Ovary (tissue), 9 donors: Measurements from ENCODE around the gene SLC12A5. TPM values are rescaled to one million over a fixed set of nuclear protein-coding genes. Genes with fewer than 3 reads are reported as not detected.

Source experiments
- DNase-seq, 5 donors: peaks; one replicate each; pipeline ENCODE4 v3.0.0-alpha.2; 2019 to 2020
- H3K27ac ChIP-seq, 2 donors: fragments of 200-600 bp; one replicate each; pipeline versions ENCODE4 v1.5.1 to v1.8.0; 2019 to 2022
- H3K27me3 ChIP-seq: fragments of 200-600 bp; one replicate; pipeline ENCODE4 v1.8.0; 2022
- H3K36me3 ChIP-seq: fragments of 200-600 bp; sonication (generic); one replicate; pipeline ENCODE4 v1.5.1; 2019
- H3K4me1 ChIP-seq: one replicate; pipeline ENCODE4 v1.8.1; 2013; ENCODE audit warnings: mild to moderate bottlenecking, moderate library complexity; ENCODE audit not compliant: insufficient read depth
- H3K4me3 ChIP-seq: fragments of 200-600 bp; sonication (generic); one replicate; pipeline ENCODE4 v1.5.1; 2017
- H3K9me3 ChIP-seq, 2 donors: fragments of 200-600 bp in 1 of 2; sonication (generic) in 1 of 2; one replicate each; pipeline versions ENCODE4 v1.5.1 to v1.8.1; 2013 to 2019; ENCODE audit warnings: mild to moderate bottlenecking in 1 of 2, moderate library complexity in 1 of 2
- EP300 ChIP-seq: sonication (generic); formaldehyde crosslinking; IDR thresholded peaks from one replicate; pipeline ENCODE4 v1.6.1; 2017; ENCODE audit warnings: antibody characterized with exemption
- POLR2A ChIP-seq: fragments of 450-650 bp; IDR thresholded peaks from one replicate; pipeline ENCODE4 v1.6.1; 2017; ENCODE audit warnings: antibody characterized with exemption, mild to moderate bottlenecking, moderate library complexity
- WGBS, 3 donors: extraction: QIAGEN DNeasy Blood & Tissue Kit in 1 of 3; methylation state at CpG; one replicate each; pipeline versions ENCODE4 v1.1.5 to v1.1.7; 2013 to 2017; 5-methylcytosine and 5-hydroxymethylcytosine counted together
- intact Hi-C, 4 donors: fragments of 100-400 bp; cut with DNase I; formaldehyde crosslinking; loops; one replicate each; pipeline versions ENCODE4 v1.11.0 to v1.15.1; 2022 to 2023
- polyA plus RNA-seq, 2 donors: library from polyadenylated mRNA; stranded (reverse); fragments of 200-250 nt in 1 of 2; fragments of 350-450 nt in 1 of 2; fragmentation: Illumina TruSeq in 1 of 2; extraction: RNeasy Lipid Tissue Mini Kit (QIAGEN cat#74804) in 1 of 2; gene quantifications; one replicate each; pipeline ENCODE4 v1.2.3, GENCODE V29; 2013 to 2014
- total RNA-seq, 7 donors: library from RNA; depleted of rRNA in 2 of 7; stranded (reverse); fragments of >200 nt in 2 of 7; fragmentation: NEBNext Ultra II Directional in 3 of 7; extraction: Animal tissue kit (Norgen Biotek cat#: 25700) in 3 of 7; gene quantifications; one replicate each; pipeline versions ENCODE4 v1.1.0 to v1.2.4, GENCODE V29; 2016 to 2023
- TF ChIP-seq, protein P1 (sequence below), 3 donors: fragments of 450-650 bp in 2 of 3; fragments of 200-600 bp in 1 of 3; IDR thresholded peaks; one replicate each; pipeline versions ENCODE4 v1.5.1 to v1.8.0; 2016 to 2022; ENCODE audit warnings: antibody characterized with exemption in 3 of 3, mild to moderate bottlenecking in 1 of 3
- donor health status: DM: no; HTN: no; CAD: no; lungs with moderate emphysema.
- donor health status: DM: no; HTN: no; CAD: no.
- donor health status: Bipolar disorder and iron deficiency.
- donor health status: DM: yes; HTN: yes; CAD: no.
- donor health status: DM: no; HTN: no; CAD: no.
- donor health status: DM: yes; HTN: yes; CAD: no.

The SLC12A5 gene
- total and polyA plus RNA-seq, 9 donors: 1.1 to 3.8 (median 1.4) TPM; not detected in 2

DNA sequence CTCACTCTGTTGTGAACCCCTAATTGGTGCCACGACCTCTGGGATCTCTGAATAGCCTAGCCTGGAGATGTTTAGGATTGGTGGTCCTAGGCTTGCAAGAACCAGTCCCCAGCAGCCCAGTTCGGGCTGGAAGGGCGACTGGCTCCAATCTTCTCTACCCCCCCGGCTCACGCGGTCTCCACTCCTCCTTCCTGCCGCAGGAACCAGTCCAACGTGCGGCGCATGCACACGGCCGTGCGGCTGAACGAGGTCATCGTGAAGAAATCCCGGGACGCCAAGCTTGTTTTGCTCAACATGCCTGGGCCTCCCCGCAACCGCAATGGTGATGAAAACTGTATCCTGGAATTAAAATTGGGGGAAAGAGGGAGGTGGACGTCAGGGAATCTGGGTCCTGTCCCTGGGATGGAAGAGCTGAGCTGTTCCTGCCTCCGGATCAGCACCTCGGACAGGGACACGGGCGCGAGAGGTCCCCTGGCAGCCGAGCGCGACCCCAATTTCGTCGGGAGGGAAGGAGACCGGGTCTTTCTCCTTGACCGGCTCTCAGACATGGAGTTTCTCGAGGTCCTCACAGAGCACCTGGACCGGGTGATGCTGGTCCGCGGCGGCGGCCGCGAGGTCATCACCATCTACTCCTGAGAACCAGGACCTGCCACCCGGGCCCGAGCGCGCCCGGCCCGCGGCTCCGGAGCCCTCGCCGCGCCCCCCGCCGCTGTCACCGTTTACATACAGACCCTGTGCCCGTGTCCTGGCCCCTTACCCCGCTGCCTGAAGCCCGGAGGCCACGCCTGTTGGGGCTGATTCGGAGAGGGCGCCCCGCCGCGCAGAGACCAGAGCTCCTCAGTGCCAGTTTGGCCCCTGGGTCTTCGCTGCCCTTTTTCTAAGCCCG lies 28.2 kb downstream of the SLC12A5 start:
- H3K4me3 ChIP-seq: no peak overlapping the region
- H3K27me3 ChIP-seq: no peaks in the 10 kb centered on the region
- WGBS, 3 donors: 11 to 14% (median 12%) methylated on average over 57 to 65 of the region's 65 CpGs
- H3K27ac ChIP-seq: no peak overlapping the region
- no peaks in the 10 kb centered on the region for H3K36me3 ChIP-seq
- H3K9me3 ChIP-seq: no peaks in the 10 kb centered on the region
- peak; percentile 44 to 84 (median 74) for DNase-seq
- TF ChIP-seq POLR2A (no peak), EP300 (no peak)
- TF ChIP-seq, protein P1, sequence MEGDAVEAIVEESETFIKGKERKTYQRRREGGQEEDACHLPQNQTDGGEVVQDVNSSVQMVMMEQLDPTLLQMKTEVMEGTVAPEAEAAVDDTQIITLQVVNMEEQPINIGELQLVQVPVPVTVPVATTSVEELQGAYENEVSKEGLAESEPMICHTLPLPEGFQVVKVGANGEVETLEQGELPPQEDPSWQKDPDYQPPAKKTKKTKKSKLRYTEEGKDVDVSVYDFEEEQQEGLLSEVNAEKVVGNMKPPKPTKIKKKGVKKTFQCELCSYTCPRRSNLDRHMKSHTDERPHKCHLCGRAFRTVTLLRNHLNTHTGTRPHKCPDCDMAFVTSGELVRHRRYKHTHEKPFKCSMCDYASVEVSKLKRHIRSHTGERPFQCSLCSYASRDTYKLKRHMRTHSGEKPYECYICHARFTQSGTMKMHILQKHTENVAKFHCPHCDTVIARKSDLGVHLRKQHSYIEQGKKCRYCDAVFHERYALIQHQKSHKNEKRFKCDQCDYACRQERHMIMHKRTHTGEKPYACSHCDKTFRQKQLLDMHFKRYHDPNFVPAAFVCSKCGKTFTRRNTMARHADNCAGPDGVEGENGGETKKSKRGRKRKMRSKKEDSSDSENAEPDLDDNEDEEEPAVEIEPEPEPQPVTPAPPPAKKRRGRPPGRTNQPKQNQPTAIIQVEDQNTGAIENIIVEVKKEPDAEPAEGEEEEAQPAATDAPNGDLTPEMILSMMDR (IDR thresholded peaks at IDR 0.05): no peak
- H3K4me1 ChIP-seq: peaks cover 5% of the 10 kb centered on the region
- intact Hi-C loops: no loop called here

DNA sequence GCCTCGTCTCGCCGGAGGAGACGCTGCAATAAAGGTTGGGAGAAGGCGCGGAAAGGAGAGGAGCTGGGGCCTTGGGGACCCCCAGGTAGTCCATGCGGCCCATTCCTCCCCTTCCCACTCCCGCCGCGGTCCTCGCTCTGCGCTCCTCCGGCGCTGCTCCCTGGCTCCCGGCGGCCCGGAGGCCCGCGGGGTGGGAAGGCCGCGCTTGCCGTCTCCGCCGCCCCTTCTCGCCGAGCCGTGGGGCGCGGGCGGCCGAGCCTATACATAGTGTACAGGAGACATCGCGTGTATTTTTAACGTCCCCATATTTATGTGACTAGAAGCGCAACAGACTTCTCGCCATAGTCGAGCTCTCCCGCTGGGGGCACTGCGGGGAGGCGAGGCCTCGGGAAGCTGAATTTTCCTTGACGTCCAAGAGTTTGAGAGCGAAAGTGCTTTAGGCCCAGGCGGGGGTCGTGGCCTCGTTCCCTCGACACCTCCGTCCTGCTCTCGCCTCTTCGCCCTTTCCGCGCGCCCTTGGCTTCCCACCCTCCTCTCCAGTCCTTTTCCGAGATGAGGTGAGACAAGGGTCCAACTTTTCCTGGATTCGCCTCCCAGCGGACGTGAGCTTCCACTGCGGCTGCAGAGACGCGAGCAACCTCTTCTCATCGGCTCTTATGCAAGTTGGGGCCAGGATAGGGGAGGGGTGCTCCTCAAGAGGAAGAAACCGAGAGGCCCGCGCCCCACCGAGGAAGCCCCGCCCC lies 29.0 kb downstream of the SLC12A5 start:
- Histone ChIP-seq H3K4me3 (no peak overlapping the region), H3K27ac (no peak overlapping the region), H3K36me3 (no peaks in the 10 kb centered on the region), H3K27me3 (no peaks in the 10 kb centered on the region), H3K9me3 (no peaks in the 10 kb centered on the region), H3K4me1 (peaks cover 5% of the 10 kb centered on the region)
- DNase-seq: peak in 3 of 5 donors; percentile 27 to 44 (median 41)
- TF ChIP-seq, protein P1 (IDR thresholded peaks at IDR 0.05): peak in 1 of 3 donors; percentile 6
- no peak for TF ChIP-seq EP300
- WGBS, 3 donors: 4 to 6% (median 4%) methylated on average over 60 to 66 of the region's 66 CpGs
- intact Hi-C loops: no loop called here

- no peak for DNase-seq
- TF ChIP-seq EP300 (no peak), POLR2A (no peak)
- TF ChIP-seq, protein P1 (IDR thresholded peaks at IDR 0.05): no peak
- Histone ChIP-seq H3K36me3 (no peaks in the 10 kb centered on the region), H3K4me1 (peaks cover 5% of the 10 kb centered on the region), H3K27me3 (no peaks in the 10 kb centered on the region), H3K9me3 (no peaks in the 10 kb centered on the region), H3K4me3 (no peak overlapping the region), H3K27ac (no peak overlapping the region)
- 10 to 16% (median 12%) methylated on average over 30 to 35 of the region's 35 CpGs for WGBS, 3 donors
- intact Hi-C loops: no loop called here
Observed at GRCh38 chr20:46058599-46059281, 29.7 kb downstream of the SLC12A5 start.

DNA sequence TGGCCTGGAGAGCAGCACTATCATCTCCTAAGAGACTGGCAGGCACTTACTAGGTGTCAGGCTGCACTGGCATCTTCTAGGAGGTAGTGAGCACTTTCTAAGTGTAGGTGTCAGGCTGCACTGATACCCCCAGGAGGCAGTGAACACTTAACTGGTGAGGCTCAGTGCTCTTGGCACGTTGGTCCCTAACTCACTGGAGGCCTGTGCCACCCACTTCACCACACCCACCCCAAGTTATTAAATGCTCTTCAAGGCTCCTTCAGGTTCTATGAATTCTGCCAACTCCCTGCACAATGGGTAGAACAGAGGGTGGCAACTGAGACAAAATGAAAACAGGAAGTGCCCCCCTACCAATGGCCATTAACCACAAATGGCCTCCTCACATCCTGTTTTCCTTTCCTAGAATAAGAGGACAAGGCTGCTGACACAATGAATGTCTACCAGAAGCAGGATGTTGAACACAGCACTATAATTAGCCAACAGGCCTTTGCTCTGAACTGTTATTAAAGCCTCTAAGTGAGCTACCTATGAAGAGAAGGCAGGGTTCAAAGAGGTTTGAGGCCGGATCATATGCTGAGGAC lies 31.4 kb downstream of the SLC12A5 start:
- intact Hi-C loops: no loop called here
- Histone ChIP-seq H3K27me3 (no peaks in the 10 kb centered on the region), H3K27ac (no peak overlapping the region), H3K9me3 (no peaks in the 10 kb centered on the region), H3K4me1 (peaks cover 5% of the 10 kb centered on the region), H3K36me3 (peaks cover 2% of the 10 kb centered on the region), H3K4me3 (no peak overlapping the region)
- TF ChIP-seq, protein P1 (IDR thresholded peaks at IDR 0.05): no peak
- TF ChIP-seq POLR2A: no peak
- TF ChIP-seq EP300: no peak
- DNase-seq: no peak
- 70 to 92% (median 81%) methylated on average over 2 of the region's 2 CpGs for WGBS, 3 donors
